ENCODE results near the gene CYP19A1. TPM values are rescaled to one million over a fixed set of nuclear protein-coding genes. Genes with fewer than 3 reads are reported as not detected.
"Not testable (repeated sequence)": the region's sequence is repeated elsewhere in the genome, so short reads cannot be mapped to it uniquely, and the experiment has no call there.

Gene CYP19A1
- total and polyA plus RNA-seq, 9 of the 15 experiments (the other 6 are each of a cell fraction or from before 2014, with no cell fraction given): 0.16 to 0.63 (median 0.47) TPM; not detected in 3

DNA sequence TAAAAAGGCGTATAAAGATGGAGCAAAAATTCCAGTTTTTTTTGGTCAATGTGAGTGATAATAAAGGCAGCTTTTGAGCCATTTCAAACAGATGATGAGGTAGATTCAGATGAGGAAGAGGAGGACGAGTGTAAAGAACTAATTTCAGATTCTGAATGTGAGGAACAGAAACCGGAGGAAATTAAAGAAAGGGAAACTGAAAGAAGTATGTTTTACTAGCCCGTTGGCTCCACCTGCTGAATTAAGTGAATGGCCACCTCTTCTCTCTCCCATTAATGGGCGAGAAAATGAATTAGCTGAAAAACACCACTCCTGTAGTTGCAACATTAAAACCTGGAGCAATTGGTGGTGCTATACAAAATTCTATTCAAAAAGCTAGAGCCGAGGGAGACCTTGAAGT, 55.4 kb downstream of the CYP19A1 start:
- intact Hi-C loops (cut with micrococcal nuclease) (loop anchor here (10.0 kb wide), 1 partner anchor 118 kb away; no protein-coding TSS in a partner anchor), in situ Hi-C loops (cut with MboI) (no loop called here)
- Histone ChIP-seq H3K4me1 (replicated peaks in 1 of 2; ENCODE audit: control insufficient read depth in 2 of 2, insufficient read depth in 2 of 2, low read length in 2 of 2) (no peaks in the 10 kb centered on the region), H3K4me3 (no peak overlapping the region), H3K36me3 (ENCODE audit: control insufficient read depth, insufficient read depth, low read length) (no peaks in the 10 kb centered on the region), H3K9me1 (ENCODE audit: control insufficient read depth, insufficient read depth, low read length) (no peaks in the 10 kb centered on the region), H3K9ac (ENCODE audit: insufficient read depth in 1 of 2, low read depth in 2 of 2, low read length in 2 of 2) (no peak overlapping the region), H3K79me2 (ENCODE audit: control insufficient read depth, insufficient read depth, low read length) (no peaks in the 10 kb centered on the region), H2AFZ (ENCODE audit: low read depth, low read length) (no peak overlapping the region), H3K9me3 (replicated peaks; ENCODE audit: control insufficient read depth, insufficient read depth, low read depth, low read length) (no peaks in the 10 kb centered on the region), H4K20me1 (replicated peaks; ENCODE audit: control insufficient read depth, insufficient read depth, low read length) (0 out of 2 replicates have a peak, but pooled peaks cover 4% of the 10 kb centered on the region), H3K27me3 (ENCODE audit: control insufficient read depth in 2 of 2, insufficient read depth in 2 of 2, low read length in 2 of 2) (peaks cover 8 to 39% of the 10 kb centered on the region in 2 experiments), H3K4me2 (ENCODE audit: insufficient read depth, low read length) (no peak overlapping the region), H3K27ac (ENCODE audit: extremely low read depth, low read depth, low read length) (no peak overlapping the region)
- 7% methylated on average over 6 of the region's 6 CpGs for WGBS (ENCODE audit: insufficient coverage, low coverage, missing lambda C conversion rate)
- ChIA-PET CTCF (ENCODE audit: low intra/inter-chr PET ratio) (interaction anchor here (1.2 to 3.0 kb wide), 2 partner anchors 99 to 120 kb away, joined by 3 to 23 read pairs; no protein-coding TSS in a partner anchor), POLR2A (interaction anchor here (1.1 kb wide), 1 partner anchor 16 kb away, joined by 7 read pairs; no protein-coding TSS in a partner anchor)
- no peak for FAIRE-seq
- no peak for DNase-seq (ENCODE audit: extremely low read depth in 1 of 4, low spot score in 3 of 4)
- no TSS peak for BruUV-seq (replicated peaks)
- TF ChIP-seq RAD21 (CRISPR knock-in tag; conservative IDR thresholded peaks at IDR 0.05 in 1 of 2, IDR thresholded peaks at IDR 0.05 in 1 of 2) (peak; percentile 7 to 26; a peak in 1 of 4 replicates), ARID3A (IDR thresholded peaks at IDR 0.05; ENCODE audit: borderline replicate concordance, low read depth, low read length) (no peak), CTCF (IDR thresholded peaks at IDR 0.05 in 2 of 3, conservative IDR thresholded peaks at IDR 0.05 in 1 of 3; ENCODE audit: insufficient read depth in 2 of 3, low read depth in 1 of 3, low read length in 3 of 3) (peak in 1 of 3 experiments; percentile 18; a peak in 1 of 6 replicates), ZNF561 (CRISPR knock-in tag; conservative IDR thresholded peaks at IDR 0.05) (no peak)
- TF ChIP-seq, protein P1, sequence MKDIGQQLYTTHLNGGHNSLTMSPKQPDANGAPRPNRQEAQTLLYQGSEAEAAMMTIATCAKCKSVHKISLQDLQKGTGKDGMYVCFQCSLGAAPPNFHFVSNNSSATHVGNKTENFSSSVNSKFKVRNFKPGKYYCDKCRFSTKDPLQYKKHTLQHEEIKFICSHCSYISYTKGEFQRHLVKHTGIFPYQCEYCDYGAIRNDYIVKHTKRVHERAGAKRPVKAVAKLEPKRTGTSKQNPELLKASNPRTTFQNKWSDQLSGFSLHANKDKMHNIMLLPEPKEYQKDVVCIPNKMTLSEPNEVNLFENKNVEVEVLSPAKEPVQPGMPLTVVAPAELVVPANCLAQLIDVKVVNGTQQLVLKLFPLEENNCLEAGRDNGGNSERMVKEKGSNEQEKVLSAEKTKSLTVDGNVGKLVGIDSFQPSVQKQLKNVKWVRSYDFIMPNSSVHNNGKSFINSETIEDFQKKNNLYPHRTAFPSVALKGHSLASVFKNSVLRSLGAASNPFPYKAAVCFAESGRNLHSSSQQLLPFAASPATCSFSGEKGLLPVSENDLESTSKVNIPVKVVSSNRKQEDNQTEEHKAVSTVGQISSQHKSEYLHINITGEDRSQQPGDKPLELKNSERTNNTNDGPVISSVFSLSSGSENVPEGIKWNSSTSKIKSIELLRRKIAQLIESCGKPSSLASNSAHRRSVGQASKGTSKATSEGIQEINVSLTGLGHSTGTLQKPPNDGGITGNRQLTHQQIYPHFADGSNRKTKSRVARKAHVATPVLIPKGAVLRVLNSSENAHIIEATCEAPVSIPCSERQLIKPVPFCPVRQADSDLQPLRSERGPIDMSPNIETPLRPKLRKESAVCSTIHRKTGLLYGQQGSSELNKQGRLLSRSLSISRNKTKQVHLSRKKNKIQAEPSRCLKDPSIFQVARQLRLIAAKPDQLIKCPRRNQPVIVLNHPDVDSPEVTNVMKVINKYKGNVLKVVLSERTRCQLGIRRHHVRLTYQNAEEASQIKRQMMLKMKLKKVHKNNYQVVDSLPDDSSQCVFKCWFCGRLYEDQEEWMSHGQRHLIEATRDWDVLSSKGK (CRISPR knock-in tag; IDR thresholded peaks at IDR 0.05): no peak
- ATAC-seq: no peak

DNA sequence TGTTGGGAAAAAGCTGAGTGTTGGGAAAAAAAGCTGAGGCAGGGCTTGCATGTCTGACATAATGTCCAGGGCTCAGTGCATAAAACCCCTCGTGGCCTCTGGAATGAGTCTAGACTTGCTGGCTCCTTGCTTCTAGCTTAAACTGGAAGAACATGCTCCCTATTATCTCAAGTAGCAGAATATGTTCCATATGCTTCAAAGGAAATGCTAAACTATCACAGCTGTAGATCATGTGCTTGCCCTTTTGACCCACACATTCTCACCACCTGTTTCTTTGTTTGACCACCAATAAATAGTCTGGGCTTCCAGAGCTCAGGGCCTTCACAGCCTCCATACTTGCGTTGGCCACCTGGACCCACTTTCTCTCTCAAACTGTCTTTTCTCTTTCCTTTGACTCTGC, 56.2 kb downstream of the CYP19A1 start:
- peaks cover 8 to 34% of the 10 kb centered on the region in 2 experiments for H3K27me3 ChIP-seq (ENCODE audit: control insufficient read depth in 2 of 2, insufficient read depth in 2 of 2, low read length in 2 of 2)
- FAIRE-seq; DNase-seq (ENCODE audit: extremely low read depth in 1 of 4, low spot score in 3 of 4); H3K9me3 ChIP-seq (replicated peaks; ENCODE audit: control insufficient read depth, insufficient read depth, low read depth, low read length); H3K4me2 ChIP-seq (ENCODE audit: insufficient read depth, low read length); H3K4me1 ChIP-seq (replicated peaks in 1 of 2; ENCODE audit: control insufficient read depth in 2 of 2, insufficient read depth in 2 of 2, low read length in 2 of 2); H2AFZ ChIP-seq (ENCODE audit: low read depth, low read length); in situ Hi-C loops (cut with MboI); BruUV-seq (replicated peaks); H3K4me3 ChIP-seq; H3K79me2 ChIP-seq (ENCODE audit: control insufficient read depth, insufficient read depth, low read length); ATAC-seq; H3K36me3 ChIP-seq (ENCODE audit: control insufficient read depth, insufficient read depth, low read length); H3K27ac ChIP-seq (ENCODE audit: extremely low read depth, low read depth, low read length); H4K20me1 ChIP-seq (replicated peaks; ENCODE audit: control insufficient read depth, insufficient read depth, low read length); H3K9ac ChIP-seq (ENCODE audit: insufficient read depth in 1 of 2, low read depth in 2 of 2, low read length in 2 of 2); H3K9me1 ChIP-seq (ENCODE audit: control insufficient read depth, insufficient read depth, low read length): not testable (repeated sequence)
- CTCF ChIA-PET (ENCODE audit: low intra/inter-chr PET ratio): interaction anchor here (2.5 to 3.0 kb wide), 2 partner anchors 100 to 120 kb away, joined by 6 to 23 read pairs; no protein-coding TSS in a partner anchor
- POLR2A ChIA-PET: interaction anchor here (1.0 kb wide), 1 partner anchor 55 kb away, joined by 3 read pairs; no protein-coding TSS in a partner anchor
- intact Hi-C loops (cut with micrococcal nuclease): loop anchor here (10.0 kb wide), 1 partner anchor 117 kb away; no protein-coding TSS in a partner anchor
- WGBS (ENCODE audit: insufficient coverage, low coverage, missing lambda C conversion rate): 8% methylated on average over 2 of the region's 2 CpGs

Measured in K562 (cell line).